Measurements from ENCODE around the gene MRFAP1L1.

Gene MRFAP1L1

DNA sequence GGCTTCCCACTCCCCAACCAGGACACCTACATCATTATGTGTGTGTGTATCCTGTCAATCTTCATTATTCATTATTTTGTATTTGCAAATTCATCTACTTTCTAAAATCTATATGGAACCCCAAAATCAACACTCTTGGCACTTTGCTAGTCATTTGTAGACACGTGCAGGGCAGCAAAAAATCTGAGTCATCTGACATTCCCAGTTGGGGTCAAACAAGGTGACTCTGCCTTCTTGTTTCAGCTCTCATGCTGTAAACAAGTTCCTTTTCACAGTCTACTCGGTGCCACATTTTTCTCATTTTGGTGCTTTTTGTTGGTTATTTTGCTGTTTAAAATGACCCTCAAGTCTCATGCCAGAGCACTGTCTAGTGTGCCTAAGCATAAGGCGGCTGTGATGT lies 5.9 kb downstream of the MRFAP1L1 start:
- TF ChIP-seq, protein P1, sequence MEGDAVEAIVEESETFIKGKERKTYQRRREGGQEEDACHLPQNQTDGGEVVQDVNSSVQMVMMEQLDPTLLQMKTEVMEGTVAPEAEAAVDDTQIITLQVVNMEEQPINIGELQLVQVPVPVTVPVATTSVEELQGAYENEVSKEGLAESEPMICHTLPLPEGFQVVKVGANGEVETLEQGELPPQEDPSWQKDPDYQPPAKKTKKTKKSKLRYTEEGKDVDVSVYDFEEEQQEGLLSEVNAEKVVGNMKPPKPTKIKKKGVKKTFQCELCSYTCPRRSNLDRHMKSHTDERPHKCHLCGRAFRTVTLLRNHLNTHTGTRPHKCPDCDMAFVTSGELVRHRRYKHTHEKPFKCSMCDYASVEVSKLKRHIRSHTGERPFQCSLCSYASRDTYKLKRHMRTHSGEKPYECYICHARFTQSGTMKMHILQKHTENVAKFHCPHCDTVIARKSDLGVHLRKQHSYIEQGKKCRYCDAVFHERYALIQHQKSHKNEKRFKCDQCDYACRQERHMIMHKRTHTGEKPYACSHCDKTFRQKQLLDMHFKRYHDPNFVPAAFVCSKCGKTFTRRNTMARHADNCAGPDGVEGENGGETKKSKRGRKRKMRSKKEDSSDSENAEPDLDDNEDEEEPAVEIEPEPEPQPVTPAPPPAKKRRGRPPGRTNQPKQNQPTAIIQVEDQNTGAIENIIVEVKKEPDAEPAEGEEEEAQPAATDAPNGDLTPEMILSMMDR (IDR thresholded peaks at IDR 0.05): no peak

DNA sequence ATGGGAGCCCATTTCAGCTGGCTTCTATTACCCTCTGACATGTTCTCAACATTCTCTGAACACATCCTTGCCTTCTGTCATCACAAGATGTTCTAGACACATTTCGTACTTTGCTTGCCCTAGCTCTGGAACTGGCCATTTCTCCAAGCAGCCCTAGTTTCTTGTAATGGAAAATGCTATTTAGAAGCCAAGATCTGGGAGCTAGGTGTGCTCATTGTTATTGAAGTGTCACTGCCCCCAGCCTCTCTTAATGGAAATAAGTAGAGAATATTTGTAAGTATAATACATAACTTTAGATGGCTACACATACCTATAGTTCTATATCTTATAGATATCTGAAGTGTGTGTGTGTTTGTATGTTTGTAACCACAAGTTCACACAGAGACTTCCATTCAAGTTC lies 6.9 kb downstream of the MRFAP1L1 start:
- TF ChIP-seq, protein P1 (IDR thresholded peaks at IDR 0.05): no peak

DNA sequence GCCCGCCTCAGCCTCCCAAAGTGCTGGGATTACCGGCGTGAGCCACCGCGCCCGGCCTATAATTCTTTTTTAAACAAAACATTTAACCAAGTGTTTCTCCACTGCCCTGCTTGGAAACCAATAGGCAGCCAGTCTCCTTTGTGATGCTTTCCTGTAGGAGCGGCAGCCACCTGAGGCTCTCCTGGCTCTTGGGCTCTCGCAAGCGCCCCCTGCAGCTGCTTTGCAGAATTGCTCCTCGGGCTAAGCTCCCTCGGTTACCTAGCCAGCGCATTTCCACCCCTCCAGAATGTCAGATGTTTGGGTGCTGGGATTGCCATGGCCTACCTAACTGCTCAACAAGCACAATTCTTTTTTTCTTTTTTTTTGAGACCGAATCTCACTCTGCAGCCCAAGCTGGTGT lies 8.3 kb downstream of the MRFAP1L1 start:
- TF ChIP-seq, protein P1 (IDR thresholded peaks at IDR 0.05): no peak

DNA sequence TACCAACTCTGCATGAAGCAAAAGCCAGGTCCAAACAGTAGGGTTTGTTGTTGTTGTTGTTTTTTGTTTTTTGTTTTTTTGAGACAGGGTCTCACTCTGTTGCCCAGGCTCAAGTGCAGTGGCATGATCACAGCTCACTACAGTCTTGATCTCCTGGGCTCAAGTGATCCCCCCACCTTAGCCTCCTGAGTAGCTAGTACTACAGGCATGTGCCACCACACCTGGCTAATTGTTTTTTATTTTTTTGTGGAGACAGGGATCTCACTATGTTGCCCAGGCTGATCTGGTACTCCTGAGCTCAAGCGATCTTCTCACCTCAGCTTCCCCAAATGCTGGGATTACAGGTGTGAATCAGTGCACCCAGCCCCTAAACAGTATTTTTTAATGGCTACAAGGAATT lies 9.8 kb downstream of the MRFAP1L1 start:
- TF ChIP-seq, protein P1 (IDR thresholded peaks at IDR 0.05): no peak

DNA sequence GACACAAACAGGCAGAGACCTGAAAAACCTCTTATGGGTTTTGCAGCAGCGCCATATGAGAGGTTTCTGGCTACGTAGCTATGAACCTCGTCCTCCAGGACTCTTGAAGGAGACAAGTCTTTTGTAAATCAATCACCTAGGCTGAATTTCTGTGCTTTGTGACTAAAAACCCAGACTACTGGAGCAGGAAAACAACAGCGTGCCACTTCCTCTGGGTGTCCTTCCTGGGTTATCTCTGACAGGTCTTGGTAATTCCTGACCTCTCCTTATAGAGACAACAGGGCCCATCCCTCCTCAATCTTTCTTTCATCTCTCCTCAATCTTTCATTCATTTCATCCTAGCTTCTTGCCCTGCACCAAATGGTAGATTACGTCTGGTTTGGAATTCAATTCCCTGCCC lies 10.3 kb downstream of the MRFAP1L1 start:
- TF ChIP-seq, protein P1 (IDR thresholded peaks at IDR 0.05): no peak

DNA sequence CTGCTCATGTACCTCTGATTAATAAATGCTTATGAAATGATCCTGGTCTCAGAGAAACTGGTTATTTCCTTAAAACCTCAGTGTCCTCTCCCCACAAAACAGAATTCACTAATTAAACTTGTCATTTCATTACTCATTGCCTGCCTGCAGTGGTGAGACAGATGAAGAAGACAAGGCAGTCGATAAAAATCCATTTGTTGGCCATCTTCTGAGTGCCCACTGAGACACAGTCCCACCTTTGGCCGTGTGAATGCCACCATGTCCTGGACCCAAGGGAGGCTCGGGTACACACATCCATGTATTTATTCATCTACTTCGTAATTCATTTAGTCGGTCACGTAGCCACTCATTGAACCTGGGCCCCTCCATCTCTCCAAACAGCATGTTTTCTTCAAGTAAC lies 12.5 kb downstream of the MRFAP1L1 start:
- TF ChIP-seq, protein P1 (IDR thresholded peaks at IDR 0.05): no peak

DNA sequence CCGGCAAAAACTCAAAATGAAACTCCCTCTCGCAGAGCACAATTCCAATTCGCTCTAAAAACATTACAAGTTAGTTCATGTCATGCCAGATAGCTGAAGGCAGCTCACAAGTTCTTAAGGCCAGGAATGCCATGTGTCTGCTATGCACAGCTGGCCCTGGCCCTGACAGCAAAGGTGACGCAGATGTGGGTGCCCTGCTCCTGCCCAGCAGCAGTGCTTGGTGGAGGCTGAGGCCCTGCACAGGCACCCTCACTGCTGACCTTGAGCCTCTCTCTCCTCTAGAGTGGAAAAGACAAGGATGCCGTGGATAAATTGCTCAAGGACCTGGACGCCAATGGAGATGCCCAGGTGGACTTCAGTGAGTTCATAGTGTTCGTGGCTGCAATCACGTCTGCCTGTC lies 13.1 kb downstream of the MRFAP1L1 start:
- TF ChIP-seq, protein P1 (IDR thresholded peaks at IDR 0.05): no peak

Measured in LNCAP (cell line).